Bronchus fibroblast of lung (primary cell): ENCODE measurements around the gene COA1. TPM values are rescaled to one million over a fixed set of nuclear protein-coding genes. Genes with fewer than 3 reads are reported as not detected.

Experiments used
- total RNA-seq: library from RNA; depleted of rRNA; stranded (reverse); fragments of >200 nt; gene quantifications from 2 replicates; pipeline ENCODE4 v1.2.3, GENCODE V29; 2015

COA1 gene
- 46.4 and 59.6 TPM in 2 replicates for total RNA-seq

GRCh38 chr7:43729214-43729923, at the start of gene COA1:
Gene COA1, minus strand, starts transcription at chr7:43729523. Its CDS starts 80,909 bp downstream, at chr7:43648614.

GRCh38 chr7:43758029-43758821, 28.9 kb upstream of the COA1 start, which contains the start of gene BLVRA:
Gene BLVRA, plus strand, starts transcription at chr7:43758680. Its CDS starts 12,479 bp downstream, at chr7:43771159.

Other genes starting within 250 kb of the COA1 start
- 25.9 and 31.1 TPM in 2 replicates for gene STK17A, start 146.4 kb downstream of the COA1 start, total RNA-seq
- gene BLVRA, start 29.2 kb upstream of the COA1 start, total RNA-seq: 47.4 and 49.4 TPM in 2 replicates
- 243 and 270 TPM in 2 replicates for gene MRPS24, start 140.0 kb upstream of the COA1 start, total RNA-seq
- gene URGCP, start 177.1 kb upstream of the COA1 start, total RNA-seq: 20.1 and 20.2 TPM in 2 replicates
- 15.0 and 16.9 TPM in 2 replicates for gene UBE2D4, start 196.9 kb upstream of the COA1 start, total RNA-seq